ENCODE measurements around the gene ZRANB1.

GRCh38 chr10:125022671-125023070 is 80.7 kb downstream of the ZRANB1 start:
- TF ChIP-seq CTCF (IDR thresholded peaks at IDR 0.05; ENCODE audit: low read depth, low read length) (no peak), MAX (IDR thresholded peaks at IDR 0.05; ENCODE audit: low read depth, low read length) (no peak), POLR2A (IDR thresholded peaks at IDR 0.05; ENCODE audit: extremely low read depth, insufficient read length) (no peak), MYC (IDR thresholded peaks at IDR 0.05; ENCODE audit: low read depth, low read length) (no peak)

Data from NB4 (cell line).